Stomach (tissue), 4 donors: ENCODE results near the gene STX1B.

Experiments used
- EP300 ChIP-seq: sonication (generic); formaldehyde crosslinking; IDR thresholded peaks from one replicate; pipeline ENCODE4 v1.6.1; 2017; ENCODE audit warnings: antibody characterized with exemption
- POLR2A ChIP-seq, 4 donors: fragments of 450-650 bp; IDR thresholded peaks; one replicate each; pipeline ENCODE4 v1.6.1; 2016; ENCODE audit warnings: antibody characterized with exemption in 4 of 4, control low read depth in 2 of 4, mild to moderate bottlenecking in 1 of 4, moderate library complexity in 1 of 4
- POLR2AphosphoS5 ChIP-seq, 3 donors: sonication (generic); formaldehyde crosslinking; IDR thresholded peaks; one replicate each; pipeline ENCODE4 v1.6.1; 2016; ENCODE audit warnings: antibody characterized with exemption in 3 of 3
- TF ChIP-seq, protein P1 (sequence below), 7 experiments: fragments of 450-650 bp in 4 of 7; fragments of 200-600 bp in 3 of 7; sonication (generic) in 3 of 7; IDR thresholded peaks; one replicate each; pipeline ENCODE4 v1.5.1; 2016 to 2019; ENCODE audit warnings: antibody characterized with exemption in 7 of 7, control low read depth in 2 of 7, mild to moderate bottlenecking in 1 of 7

- TF ChIP-seq POLR2AphosphoS5 (IDR thresholded peaks at IDR 0.05), result no peak
- TF ChIP-seq, protein P1, sequence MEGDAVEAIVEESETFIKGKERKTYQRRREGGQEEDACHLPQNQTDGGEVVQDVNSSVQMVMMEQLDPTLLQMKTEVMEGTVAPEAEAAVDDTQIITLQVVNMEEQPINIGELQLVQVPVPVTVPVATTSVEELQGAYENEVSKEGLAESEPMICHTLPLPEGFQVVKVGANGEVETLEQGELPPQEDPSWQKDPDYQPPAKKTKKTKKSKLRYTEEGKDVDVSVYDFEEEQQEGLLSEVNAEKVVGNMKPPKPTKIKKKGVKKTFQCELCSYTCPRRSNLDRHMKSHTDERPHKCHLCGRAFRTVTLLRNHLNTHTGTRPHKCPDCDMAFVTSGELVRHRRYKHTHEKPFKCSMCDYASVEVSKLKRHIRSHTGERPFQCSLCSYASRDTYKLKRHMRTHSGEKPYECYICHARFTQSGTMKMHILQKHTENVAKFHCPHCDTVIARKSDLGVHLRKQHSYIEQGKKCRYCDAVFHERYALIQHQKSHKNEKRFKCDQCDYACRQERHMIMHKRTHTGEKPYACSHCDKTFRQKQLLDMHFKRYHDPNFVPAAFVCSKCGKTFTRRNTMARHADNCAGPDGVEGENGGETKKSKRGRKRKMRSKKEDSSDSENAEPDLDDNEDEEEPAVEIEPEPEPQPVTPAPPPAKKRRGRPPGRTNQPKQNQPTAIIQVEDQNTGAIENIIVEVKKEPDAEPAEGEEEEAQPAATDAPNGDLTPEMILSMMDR (IDR thresholded peaks at IDR 0.05), result no peak
- no peak for TF ChIP-seq POLR2A (IDR thresholded peaks at IDR 0.05)
- no peak for TF ChIP-seq EP300
Measured at GRCh38 chr16:30979170-30980022, 31.0 kb downstream of the STX1B start.
